HEK293T (cell line): Measurements from ENCODE around the gene SNX4.

Experiments used
- CTCF ChIA-PET: fragments of 350-600 bp; formaldehyde crosslinking; extraction: SDS; loops from one replicate; lab custom pipeline; 2021; ENCODE audit warnings: antibody characterized with exemption, inconsistent platforms; lab: Yijun Ruan, JAX
- POLR2A ChIA-PET: fragments of 350-600 bp; formaldehyde crosslinking; extraction: SDS; loops from one replicate; lab custom pipeline; 2020; ENCODE audit warnings: antibody characterized with exemption, inconsistent platforms; lab: Yijun Ruan, JAX
- DNase-seq: peaks from one replicate; pipeline ENCODE4 v3.0.0; 2012; ENCODE audit warnings: mixed read lengths; ENCODE audit errors: extremely low spot score
- ARNT ChIP-seq: fragments of 450-650 bp; IDR thresholded peaks from 2 replicates; pipeline ENCODE4 v1.6.1; 2017; ENCODE audit warnings: mild to moderate bottlenecking
- BHLHE40 ChIP-seq: fragments of 450-650 bp; IDR thresholded peaks from 2 replicates; pipeline ENCODE4 v1.6.1; 2016; ENCODE audit warnings: mild to moderate bottlenecking, moderate library complexity, borderline replicate concordance
- CTBP1 ChIP-seq: fragments of 450-650 bp; IDR thresholded peaks from 2 replicates; pipeline ENCODE4 v1.6.1; 2016; ENCODE audit warnings: borderline replicate concordance
- ELF4 ChIP-seq: fragments of 450-650 bp; IDR thresholded peaks from 2 replicates; pipeline ENCODE4 v1.6.1; 2017; ENCODE audit warnings: antibody characterized with exemption
- FOXA1 ChIP-seq: fragments of 450-650 bp; IDR thresholded peaks from 2 replicates; pipeline ENCODE4 v1.6.1; 2016; ENCODE audit warnings: mild to moderate bottlenecking
- FOXK2 ChIP-seq: fragments of 450-650 bp; IDR thresholded peaks from 2 replicates; pipeline ENCODE4 v1.6.1; 2016; ENCODE audit warnings: mild to moderate bottlenecking
- FOXM1 ChIP-seq: fragments of 450-650 bp; IDR thresholded peaks from 2 replicates; pipeline ENCODE4 v1.6.1; 2017; ENCODE audit warnings: mild to moderate bottlenecking, borderline replicate concordance
- HDGF ChIP-seq: fragments of 450-650 bp; IDR thresholded peaks from 2 replicates; pipeline ENCODE4 v1.6.1; 2017; ENCODE audit warnings: antibody characterized with exemption, borderline replicate concordance
- L3MBTL2 ChIP-seq: fragments of 450-650 bp; conservative IDR thresholded peaks from 2 replicates; pipeline ENCODE4 v1.6.1; 2016; ENCODE audit warnings: mild to moderate bottlenecking
- LEF1 ChIP-seq: fragments of 450-650 bp; IDR thresholded peaks from 2 replicates; pipeline ENCODE4 v1.6.1; 2017; ENCODE audit warnings: mild to moderate bottlenecking, borderline replicate concordance
- NFRKB ChIP-seq: fragments of 450-650 bp; IDR thresholded peaks from 2 replicates; pipeline ENCODE4 v1.6.1; 2016; ENCODE audit warnings: mild to moderate bottlenecking, moderate library complexity
- SP1 ChIP-seq: fragments of 450-650 bp; IDR thresholded peaks from 2 replicates; pipeline ENCODE4 v1.6.1; 2017
- SUZ12 ChIP-seq: fragments of 450-650 bp; IDR thresholded peaks from 2 replicates; pipeline ENCODE4 v1.6.1; 2016; ENCODE audit warnings: mild to moderate bottlenecking
- TARDBP ChIP-seq: fragments of 450-650 bp; IDR thresholded peaks from 2 replicates; pipeline ENCODE4 v1.6.1; 2016
- ZNF384 ChIP-seq: fragments of 450-650 bp; IDR thresholded peaks from 2 replicates; pipeline ENCODE4 v1.6.1; 2016
- TF ChIP-seq, protein P1 (sequence below): fragments of 450-650 bp; IDR thresholded peaks from 2 replicates; pipeline ENCODE4 v1.6.1; 2016

SNX4 gene

DNA sequence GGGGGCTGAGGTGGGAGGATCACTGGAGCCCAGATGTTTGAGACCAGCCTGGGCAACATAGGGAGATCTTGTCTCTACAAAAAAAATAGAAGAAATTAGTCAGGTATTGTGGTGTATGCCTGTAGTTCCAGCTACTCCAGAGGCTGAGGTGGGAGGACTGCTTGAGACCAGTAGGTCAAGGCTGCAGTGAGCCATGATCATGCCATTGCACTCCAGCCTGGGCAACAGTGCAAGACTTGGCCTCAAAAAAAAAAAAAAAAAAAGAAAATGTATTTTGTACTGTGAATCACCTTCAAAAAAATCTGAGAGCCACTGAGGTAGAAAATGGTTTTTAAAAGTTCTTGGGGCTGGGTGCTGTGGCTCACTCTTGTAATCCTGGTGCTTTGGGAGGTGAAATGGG, 4.6 kb downstream of the SNX4 start:
- no peak for DNase-seq
- CTCF ChIA-PET: no interaction called here
- POLR2A ChIA-PET: no interaction called here
- TF ChIP-seq SP1 (no peak), L3MBTL2 (no peak), LEF1 (no peak), FOXK2 (no peak), ELF4 (no peak), ZNF384 (no peak), TARDBP (no peak), HDGF (no peak), FOXM1 (no peak), BHLHE40 (no peak), NFRKB (no peak)
- TF ChIP-seq, protein P1, sequence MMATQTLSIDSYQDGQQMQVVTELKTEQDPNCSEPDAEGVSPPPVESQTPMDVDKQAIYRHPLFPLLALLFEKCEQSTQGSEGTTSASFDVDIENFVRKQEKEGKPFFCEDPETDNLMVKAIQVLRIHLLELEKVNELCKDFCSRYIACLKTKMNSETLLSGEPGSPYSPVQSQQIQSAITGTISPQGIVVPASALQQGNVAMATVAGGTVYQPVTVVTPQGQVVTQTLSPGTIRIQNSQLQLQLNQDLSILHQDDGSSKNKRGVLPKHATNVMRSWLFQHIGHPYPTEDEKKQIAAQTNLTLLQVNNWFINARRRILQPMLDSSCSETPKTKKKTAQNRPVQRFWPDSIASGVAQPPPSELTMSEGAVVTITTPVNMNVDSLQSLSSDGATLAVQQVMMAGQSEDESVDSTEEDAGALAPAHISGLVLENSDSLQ: no peak

DNA sequence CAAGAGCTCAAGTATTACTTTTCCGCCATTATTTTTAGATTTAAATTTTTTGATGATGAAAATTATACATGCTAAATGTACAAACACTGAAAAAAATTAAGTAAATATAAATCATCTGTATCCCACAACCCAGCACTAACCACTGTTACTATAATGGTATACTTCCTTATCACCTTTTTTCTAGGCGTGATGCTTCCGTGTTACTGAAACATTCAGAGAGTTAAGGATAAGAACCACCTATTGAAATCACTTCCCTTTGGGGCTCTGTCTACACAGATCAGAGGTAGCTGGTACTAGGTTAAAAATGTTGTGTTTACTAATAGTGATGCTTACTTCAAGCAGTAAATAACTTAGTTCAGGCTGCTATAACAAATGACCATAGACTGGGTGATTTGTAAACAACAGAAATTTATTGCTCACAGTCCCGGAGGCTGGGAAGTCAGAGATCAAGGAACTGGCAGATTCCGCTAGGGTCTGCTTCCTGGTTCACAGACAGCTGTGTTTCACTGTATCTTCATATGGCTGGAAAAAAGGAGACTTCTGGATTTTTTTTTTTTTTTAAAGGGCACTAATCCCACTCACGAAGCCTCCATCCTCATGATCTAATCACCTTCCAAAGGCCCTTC, 6.4 kb downstream of the SNX4 start:
- CTCF ChIA-PET: no interaction called here
- POLR2A ChIA-PET: no interaction called here
- TF ChIP-seq TARDBP (no peak), FOXM1 (no peak), HDGF (no peak), ZNF384 (no peak), ELF4 (no peak), CTBP1 (no peak), FOXA1 (no peak), SUZ12 (no peak)
- TF ChIP-seq, protein P1: no peak
- DNase-seq: no peak

GRCh38 chr3:125512135-125512920, 7.7 kb downstream of the SNX4 start:
- DNase-seq: no peak
- ChIA-PET POLR2A (interaction anchor here (1.0 kb wide), 1 partner anchor 8 kb away, joined by 5 read pairs; the partner anchor contains the start of gene SNX4), CTCF (no interaction called here)
- TF ChIP-seq CTBP1 (peak; percentile 35; the same call in 1 of the 2 replicates), ZNF384 (0 out of 2 replicates have a peak, but pooled peaks have one; percentile 32), BHLHE40 (no peak)
- TF ChIP-seq, protein P1: peak; percentile 82

DNA sequence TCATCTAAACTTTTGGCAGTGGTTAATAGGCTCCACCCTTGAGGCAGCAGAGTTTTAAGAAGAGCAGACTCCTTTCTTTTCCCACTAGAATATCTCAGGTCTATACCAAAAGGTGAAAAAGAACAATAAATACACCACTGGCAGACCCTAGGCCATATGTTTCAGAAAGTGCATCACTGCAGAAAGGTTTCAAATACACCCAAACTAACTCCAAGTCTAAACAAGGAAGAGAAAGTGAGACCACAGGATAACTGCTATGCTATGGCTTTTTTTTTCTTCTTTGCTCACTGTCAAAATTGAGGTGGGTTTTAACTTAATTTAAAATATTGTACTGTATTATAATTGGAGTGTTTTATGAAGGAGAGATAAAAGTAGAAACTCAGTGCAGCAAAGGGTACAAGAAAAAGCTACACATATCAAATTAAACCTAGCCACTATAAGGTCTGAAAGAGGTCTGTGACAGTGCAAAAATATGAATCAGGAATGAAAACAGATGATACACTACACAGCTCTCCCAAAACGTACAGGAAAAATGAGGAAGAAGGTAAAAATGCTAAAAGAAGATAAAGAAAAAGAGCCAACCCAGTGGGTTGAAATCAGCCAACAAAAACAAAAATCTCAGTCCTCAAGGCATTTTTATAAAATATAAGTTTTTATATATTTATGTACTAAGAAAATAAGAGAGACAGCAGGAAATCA, 8.4 kb downstream of the SNX4 start:
- no peak for DNase-seq

GRCh38 chr3:125507128-125507527, 12.9 kb downstream of the SNX4 start:
- no peak for TF ChIP-seq TARDBP
- TF ChIP-seq BHLHE40: no peak
- TF ChIP-seq L3MBTL2: no peak
- no peak for TF ChIP-seq CTBP1
- no peak for TF ChIP-seq SP1
- TF ChIP-seq LEF1: no peak
- TF ChIP-seq FOXM1: no peak
- TF ChIP-seq, protein P1: no peak
- TF ChIP-seq ZNF384: no peak
- no peak for TF ChIP-seq FOXK2
- TF ChIP-seq FOXA1: no peak
- no peak for TF ChIP-seq ARNT
- no peak for TF ChIP-seq HDGF
- no peak for TF ChIP-seq ELF4
- ChIA-PET CTCF (interaction anchor here (0.7 kb wide), 1 partner anchor 252 kb away, joined by 5 read pairs; no protein-coding TSS in a partner anchor), POLR2A (no interaction called here)

More for the DNA sequence above, 8.4 kb downstream of the SNX4 start:
- POLR2A ChIA-PET: interaction anchor here (1.0 kb wide), 1 partner anchor 9 kb away, joined by 5 read pairs; the partner anchor contains the start of gene SNX4
- CTCF ChIA-PET: no interaction called here
- no peak for TF ChIP-seq HDGF
- TF ChIP-seq FOXM1: no peak
- TF ChIP-seq FOXK2: no peak
- TF ChIP-seq ELF4: no peak

More at GRCh38 chr3:125507128-125507527, 12.9 kb downstream of the SNX4 start:
- no peak for DNase-seq
